OCI-LY3 (cell line): ENCODE results near the gene ATP2A1.
"Not testable (repeated sequence)": the region's sequence is repeated elsewhere in the genome, so short reads cannot be mapped to it uniquely, and the experiment has no call there.

Source experiments
- H2AFZ ChIP-seq: fragments of 200-600, 300-600 bp; shearing (Covaris generic); 2 replicates; pipeline ENCODE4 v1.6.0; 2014; ENCODE audit warnings: antibody characterized with exemption, low read depth, low read length
- H3K27ac ChIP-seq: fragments of 200-600, 300-600 bp; sonication (generic); 2 replicates; pipeline ENCODE4 v1.5.1; 2014; ENCODE audit warnings: mild to moderate bottlenecking, low read length, moderate library complexity, mixed read lengths
- H3K27me3 ChIP-seq: fragments of 200-600, 300-600 bp; sonication (generic); 2 replicates; pipeline ENCODE4 v1.6.1; 2014; ENCODE audit warnings: low read depth, low read length, mixed read lengths
- H3K36me3 ChIP-seq: fragments of 200-600, 300-600 bp; sonication (generic); replicated peaks from 2 replicates; pipeline ENCODE3; 2014; ENCODE audit warnings: low read depth, low read length, mixed read lengths
- H3K4me1 ChIP-seq: fragments of 300-600, 200-600 bp; sonication (generic); 2 replicates; pipeline ENCODE4 v1.6.1; 2014; ENCODE audit warnings: low read length, mixed read lengths
- H3K4me2 ChIP-seq: fragments of 200-600, 300-600 bp; sonication (generic); 2 replicates; pipeline ENCODE4 v1.6.1; 2014; ENCODE audit warnings: low read length, mixed read lengths
- H3K4me3 ChIP-seq: fragments of 300-600, 200-600 bp; sonication (generic); 2 replicates; pipeline ENCODE4 v1.5.1; 2014; ENCODE audit warnings: antibody characterized with exemption, mild to moderate bottlenecking, low read length, moderate library complexity
- H3K79me2 ChIP-seq: fragments of 300-600, 200-600 bp; shearing (Covaris generic); 2 replicates; pipeline ENCODE4 v1.6.1; 2014; ENCODE audit warnings: mild to moderate bottlenecking, low read length, mixed read lengths
- H3K9ac ChIP-seq: fragments of 300-600, 200-600 bp; shearing (Covaris generic); 2 replicates; pipeline ENCODE4 v1.6.0; 2014; ENCODE audit warnings: mild to moderate bottlenecking, low read length, moderate library complexity
- H3K9me3 ChIP-seq: fragments of 200-600, 300-600 bp; shearing (Covaris generic); 2 replicates; pipeline ENCODE4 v1.6.1; 2014; ENCODE audit warnings: low read length, mixed read lengths; ENCODE audit not compliant: insufficient read depth
- H4K20me1 ChIP-seq: fragments of 200-600, 300-600 bp; sonication (generic); 2 replicates; pipeline ENCODE4 v1.6.1; 2016; ENCODE audit warnings: low read length, mixed read lengths; ENCODE audit not compliant: insufficient read depth
- EZH2phosphoT487 ChIP-seq: fragments of 200-600 bp; shearing (Covaris generic); IDR thresholded peaks from 2 replicates; pipeline ENCODE4 v1.6.1; 2018; ENCODE audit warnings: antibody characterized with exemption, mixed run types, low read depth
- TF ChIP-seq, protein P1 (sequence below): fragments of 200-600, 300-600 bp; sonication (generic); IDR thresholded peaks from 2 replicates; pipeline ENCODE4 v1.5.1; 2014; ENCODE audit warnings: antibody characterized with exemption, low read length, low read depth

Gene ATP2A1

DNA sequence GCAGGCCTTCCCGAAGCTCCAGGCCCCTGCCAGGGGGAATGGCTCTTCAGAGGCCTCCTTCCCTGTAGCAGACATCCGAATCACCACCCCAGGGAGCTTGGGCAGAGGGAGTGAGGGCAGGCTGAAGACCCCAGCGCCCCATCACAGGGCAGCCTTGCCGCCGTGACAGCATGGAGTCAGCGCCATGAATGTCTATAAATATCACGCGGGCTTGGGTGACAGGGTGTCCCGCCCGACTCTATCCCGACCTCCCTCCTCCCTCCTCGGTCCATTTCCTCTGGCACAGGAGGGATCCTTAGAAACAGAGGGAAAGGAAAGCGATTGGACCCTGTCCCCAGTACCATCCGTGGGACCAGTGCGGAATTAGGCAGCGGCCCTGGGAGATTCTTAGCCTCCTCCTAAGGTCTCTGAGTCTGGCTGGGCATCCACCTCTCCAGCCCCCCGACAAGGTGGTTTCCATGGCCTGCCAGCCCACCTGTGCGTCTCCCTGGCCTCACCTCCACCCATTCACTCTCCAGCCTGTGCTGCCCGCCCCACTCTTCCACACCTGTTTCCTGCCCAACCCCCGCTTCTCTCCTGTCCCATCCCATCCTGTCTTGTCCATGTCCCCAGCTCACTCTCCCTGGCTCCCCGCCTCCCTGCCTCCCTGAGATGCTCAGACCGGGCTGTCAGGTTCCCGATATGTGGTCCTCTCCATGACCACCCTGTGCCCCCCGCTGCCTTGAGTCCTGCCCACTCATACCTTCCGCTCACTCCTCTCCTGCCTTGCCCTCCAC is 5.1 kb downstream of the ATP2A1 start:
- Histone ChIP-seq H4K20me1 (no peaks in the 10 kb centered on the region), H3K9me3 (no peaks in the 10 kb centered on the region), H3K4me2 (no peak overlapping the region), H3K36me3 (no peaks in the 10 kb centered on the region), H3K4me1 (peaks cover 12% of the 10 kb centered on the region), H3K27ac (no peak overlapping the region), H3K4me3 (no peak overlapping the region), H2AFZ (no peak overlapping the region), H3K9ac (no peak overlapping the region), H3K27me3 (no peaks in the 10 kb centered on the region), H3K79me2 (no peaks in the 10 kb centered on the region)
- TF ChIP-seq EZH2phosphoT487 = no peak
- TF ChIP-seq, protein P1, sequence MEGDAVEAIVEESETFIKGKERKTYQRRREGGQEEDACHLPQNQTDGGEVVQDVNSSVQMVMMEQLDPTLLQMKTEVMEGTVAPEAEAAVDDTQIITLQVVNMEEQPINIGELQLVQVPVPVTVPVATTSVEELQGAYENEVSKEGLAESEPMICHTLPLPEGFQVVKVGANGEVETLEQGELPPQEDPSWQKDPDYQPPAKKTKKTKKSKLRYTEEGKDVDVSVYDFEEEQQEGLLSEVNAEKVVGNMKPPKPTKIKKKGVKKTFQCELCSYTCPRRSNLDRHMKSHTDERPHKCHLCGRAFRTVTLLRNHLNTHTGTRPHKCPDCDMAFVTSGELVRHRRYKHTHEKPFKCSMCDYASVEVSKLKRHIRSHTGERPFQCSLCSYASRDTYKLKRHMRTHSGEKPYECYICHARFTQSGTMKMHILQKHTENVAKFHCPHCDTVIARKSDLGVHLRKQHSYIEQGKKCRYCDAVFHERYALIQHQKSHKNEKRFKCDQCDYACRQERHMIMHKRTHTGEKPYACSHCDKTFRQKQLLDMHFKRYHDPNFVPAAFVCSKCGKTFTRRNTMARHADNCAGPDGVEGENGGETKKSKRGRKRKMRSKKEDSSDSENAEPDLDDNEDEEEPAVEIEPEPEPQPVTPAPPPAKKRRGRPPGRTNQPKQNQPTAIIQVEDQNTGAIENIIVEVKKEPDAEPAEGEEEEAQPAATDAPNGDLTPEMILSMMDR = no peak

DNA sequence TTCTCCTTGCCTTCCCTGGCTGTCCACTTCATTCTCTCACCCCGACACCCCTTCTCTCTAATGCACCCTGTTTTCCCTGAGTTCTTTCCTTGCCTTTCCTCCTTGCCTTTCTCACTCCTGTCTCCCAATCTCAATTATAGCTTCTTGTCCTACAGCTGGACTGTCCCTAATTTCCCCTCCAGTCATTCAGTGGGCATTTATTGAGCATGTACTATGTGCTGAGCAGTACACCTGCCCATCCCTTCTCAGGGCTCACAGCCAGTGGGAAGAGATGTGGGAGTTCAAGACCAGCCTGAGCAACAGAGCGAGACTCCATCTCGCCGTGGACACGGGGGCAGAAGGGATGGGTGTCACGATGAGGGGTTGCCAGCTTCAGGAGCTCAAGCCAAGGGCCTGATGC is 5.8 kb downstream of the ATP2A1 start:
- Histone ChIP-seq H3K4me1 (peaks cover 10% of the 10 kb centered on the region), H3K9me3 (no peaks in the 10 kb centered on the region), H3K79me2 (no peaks in the 10 kb centered on the region), H3K4me3 (no peak overlapping the region), H3K4me2 (no peak overlapping the region), H3K9ac (no peak overlapping the region), H2AFZ (no peak overlapping the region), H3K27me3 (no peaks in the 10 kb centered on the region), H3K36me3 (no peaks in the 10 kb centered on the region), H3K27ac (no peak overlapping the region), H4K20me1 (no peaks in the 10 kb centered on the region)
- no peak for TF ChIP-seq EZH2phosphoT487
- TF ChIP-seq, protein P1 = no peak

DNA sequence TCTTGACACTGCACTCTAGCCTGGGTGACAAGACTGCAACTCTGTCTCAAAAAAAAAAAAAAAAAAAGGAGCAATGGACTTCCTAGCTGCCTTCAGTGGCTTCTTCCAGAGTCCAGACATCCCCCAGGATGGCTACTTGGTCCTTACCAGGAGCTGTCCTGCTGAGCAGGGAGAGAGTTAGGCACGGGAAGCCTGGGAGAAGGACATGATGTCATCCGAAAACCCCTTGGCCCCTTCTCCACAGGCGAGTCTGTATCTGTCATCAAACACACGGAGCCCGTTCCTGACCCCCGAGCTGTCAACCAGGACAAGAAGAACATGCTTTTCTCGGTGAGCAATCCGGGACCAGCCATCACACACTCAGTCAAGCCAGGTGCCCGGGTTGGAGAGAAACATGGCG is 8.7 kb downstream of the ATP2A1 start:
- H3K27ac ChIP-seq = no peak overlapping the region
- no peaks in the 10 kb centered on the region for H3K27me3 ChIP-seq
- H4K20me1 ChIP-seq = no peaks in the 10 kb centered on the region
- TF ChIP-seq EZH2phosphoT487 = no peak
- TF ChIP-seq, protein P1 = no peak
- no peaks in the 10 kb centered on the region for H3K9me3 ChIP-seq
- H3K9ac ChIP-seq = no peak overlapping the region
- H3K4me2 ChIP-seq = no peak overlapping the region
- no peaks in the 10 kb centered on the region for H3K79me2 ChIP-seq
- H3K4me1 ChIP-seq = peaks cover 10% of the 10 kb centered on the region
- H3K36me3 ChIP-seq = no peaks in the 10 kb centered on the region
- H2AFZ ChIP-seq = no peak overlapping the region
- no peak overlapping the region for H3K4me3 ChIP-seq

DNA sequence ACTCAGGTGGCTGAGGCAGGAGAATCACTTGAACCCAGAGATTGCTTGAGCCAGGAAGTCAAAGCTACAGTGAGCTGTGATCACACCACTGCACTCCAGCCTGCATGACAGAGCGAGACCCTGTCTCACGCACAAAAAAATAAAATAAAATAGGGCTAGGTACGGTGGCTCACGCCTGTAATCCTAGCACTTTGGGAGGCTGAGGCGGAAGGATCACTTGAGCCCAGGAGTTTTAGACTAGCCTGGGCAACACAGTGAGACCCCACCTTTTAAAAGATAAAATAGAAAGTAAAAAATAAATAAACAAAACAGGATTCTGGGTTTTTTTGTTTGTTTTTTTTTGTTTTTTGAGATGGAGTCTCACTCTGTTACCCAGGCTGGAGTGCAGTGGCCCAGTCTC is 12.1 kb downstream of the ATP2A1 start:
- not testable (repeated sequence) for H2AFZ ChIP-seq, H3K27ac ChIP-seq, H3K9ac ChIP-seq, H3K4me3 ChIP-seq, H3K36me3 ChIP-seq, H4K20me1 ChIP-seq, H3K79me2 ChIP-seq, H3K27me3 ChIP-seq, H3K4me1 ChIP-seq, H3K9me3 ChIP-seq, H3K4me2 ChIP-seq
